HG03159 (cell line): ENCODE data around the gene TPT1.

Experiments
- ATAC-seq: cut with Tn5 transposase; IDR thresholded peaks from one replicate; pipeline ENCODE4 v1.9.1; 2021; ENCODE audit warnings: mild to moderate bottlenecking, moderate library complexity; ENCODE audit not compliant: unreplicated experiment

The TPT1 gene

DNA sequence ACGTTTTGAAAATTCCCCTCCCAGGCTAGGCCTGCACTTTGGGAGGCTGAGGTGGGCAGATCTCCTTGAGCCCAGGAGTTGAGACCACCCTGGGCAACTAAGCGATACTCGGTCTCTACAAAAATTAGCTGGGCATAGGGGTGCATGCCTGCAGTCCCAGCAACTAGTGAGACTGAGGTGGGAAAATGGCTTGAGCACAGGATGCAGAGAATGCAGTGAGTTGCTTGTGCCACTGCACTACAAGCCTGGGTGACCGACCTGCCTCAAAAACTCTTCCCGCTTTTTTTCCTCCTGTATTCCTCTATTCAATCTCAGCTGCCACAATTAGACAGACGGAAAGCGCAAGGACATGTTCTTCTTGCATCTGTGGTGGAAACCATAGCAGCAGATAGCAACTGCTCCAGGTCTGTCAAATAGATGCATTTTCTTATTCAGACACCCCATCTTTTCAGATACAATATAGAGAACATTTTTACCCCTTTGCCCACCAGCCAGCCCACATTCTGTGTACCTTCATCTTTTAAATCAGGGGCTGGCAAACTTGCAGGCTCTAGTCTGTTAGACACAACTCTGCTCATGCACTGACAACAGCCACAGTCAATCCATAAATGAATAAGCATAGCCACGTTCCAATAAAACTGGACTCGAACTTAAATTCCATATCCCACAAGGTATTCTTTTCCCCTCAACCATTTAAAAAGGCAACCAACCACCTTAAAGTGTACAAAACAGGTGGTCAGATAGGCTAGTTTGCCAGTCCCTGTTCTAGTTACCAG, 4.8 kb downstream of the TPT1 start:
- no peak for ATAC-seq

DNA sequence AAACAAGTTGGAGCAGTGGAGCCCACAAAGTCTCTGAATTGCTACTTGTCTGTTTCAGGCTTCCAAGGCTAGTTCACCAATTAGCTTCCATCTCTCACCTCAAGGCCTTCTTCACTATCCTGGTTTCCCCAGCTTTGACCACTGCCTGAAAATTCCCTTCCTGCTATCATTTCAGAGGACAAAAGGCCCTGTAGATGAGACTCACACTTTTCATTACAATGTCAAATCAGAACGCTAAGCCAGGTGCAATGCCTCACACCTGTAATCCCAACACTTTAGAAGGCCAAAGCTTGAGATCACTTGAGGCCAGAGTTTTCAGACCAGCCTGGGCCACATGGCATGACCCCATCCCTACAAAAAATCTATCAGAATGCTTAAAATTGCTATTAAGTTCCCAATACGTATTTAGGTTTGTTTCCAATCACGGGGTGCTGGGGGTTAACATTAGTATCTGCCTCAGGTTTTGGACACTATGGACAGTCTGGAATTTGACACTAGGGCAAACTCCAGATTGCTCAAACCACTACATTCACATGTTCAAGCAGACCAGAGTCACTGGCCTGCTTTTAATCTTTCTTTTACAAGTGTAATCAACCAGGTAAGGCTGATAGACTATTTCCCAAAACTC, 5.5 kb downstream of the TPT1 start:
- no peak for ATAC-seq

DNA sequence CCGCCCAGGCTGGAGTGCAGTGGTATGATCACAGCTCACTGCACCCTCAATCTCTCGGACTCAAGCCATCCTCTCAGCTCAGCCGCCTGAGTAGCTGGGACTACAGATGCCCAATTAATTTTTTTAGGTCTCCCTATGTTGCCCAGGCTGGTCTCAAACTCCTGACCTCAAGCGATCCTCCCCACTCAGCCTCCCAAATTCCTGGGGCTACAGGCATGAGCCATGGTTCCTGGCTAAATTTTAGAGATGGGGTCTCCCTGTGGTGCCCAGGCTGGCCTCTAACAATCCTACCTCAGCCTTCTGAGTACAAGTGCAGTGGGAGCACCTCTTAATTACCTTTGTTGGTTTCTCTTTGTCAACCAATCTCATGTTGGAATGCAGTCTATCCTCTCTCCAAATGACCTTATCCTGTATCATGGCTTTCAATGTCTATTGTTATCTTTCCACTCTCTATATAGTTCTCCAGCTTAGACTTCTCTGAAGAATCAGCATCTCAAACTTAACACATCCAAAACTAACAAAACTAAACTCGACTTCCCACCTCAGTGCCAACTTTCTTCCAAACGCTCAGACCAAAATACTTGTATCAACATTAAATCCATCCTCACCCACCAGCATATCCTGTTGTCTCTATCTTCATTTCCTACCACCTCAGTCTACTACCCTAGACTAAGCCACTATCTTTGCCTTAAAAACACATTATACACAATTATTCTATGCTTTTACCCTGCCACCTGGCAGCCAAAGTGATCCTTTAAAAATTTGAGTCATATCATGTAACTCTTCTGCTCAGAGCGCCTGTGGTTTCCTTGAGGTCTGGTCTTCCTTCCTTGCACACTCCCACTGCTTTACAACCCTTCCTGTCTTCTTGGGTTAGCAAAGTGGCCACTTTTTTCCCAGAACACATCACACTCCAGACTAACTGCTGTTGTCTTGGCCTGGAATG, 6.7 kb downstream of the TPT1 start:
- no peak for ATAC-seq

DNA sequence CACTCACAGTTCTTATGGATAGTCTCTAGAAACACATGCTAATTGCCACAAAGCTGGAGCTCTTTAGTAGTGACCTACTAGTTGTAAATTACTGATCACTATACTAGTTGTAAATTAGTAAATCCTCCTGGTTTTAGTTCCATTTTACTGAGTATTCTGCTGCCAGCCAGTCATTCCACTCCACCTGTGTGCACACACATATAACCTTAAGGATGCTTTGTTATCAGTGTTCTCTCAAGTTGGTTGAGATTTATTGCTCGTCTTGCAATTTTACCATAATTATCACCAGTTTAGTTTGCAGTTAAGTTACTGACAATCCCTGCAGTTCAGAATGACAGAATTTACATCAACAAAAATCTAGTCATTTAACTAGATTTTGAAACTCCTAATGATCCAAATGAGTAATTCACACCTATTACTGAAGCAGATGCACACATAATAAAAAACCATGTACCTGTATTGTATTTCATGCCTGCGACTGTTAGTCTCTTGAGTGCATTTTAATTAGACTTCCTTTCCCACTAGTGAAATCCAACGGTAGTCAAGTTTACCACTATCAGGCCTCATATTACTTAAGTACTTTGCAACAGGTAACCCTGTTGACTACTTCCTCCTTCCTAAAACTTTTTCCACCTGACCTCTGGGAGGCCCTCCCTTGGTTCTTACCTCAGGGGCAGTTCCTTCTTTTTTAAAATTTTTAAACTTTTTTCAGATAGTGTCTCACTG, 7.6 kb downstream of the TPT1 start:
- ATAC-seq: no peak

DNA sequence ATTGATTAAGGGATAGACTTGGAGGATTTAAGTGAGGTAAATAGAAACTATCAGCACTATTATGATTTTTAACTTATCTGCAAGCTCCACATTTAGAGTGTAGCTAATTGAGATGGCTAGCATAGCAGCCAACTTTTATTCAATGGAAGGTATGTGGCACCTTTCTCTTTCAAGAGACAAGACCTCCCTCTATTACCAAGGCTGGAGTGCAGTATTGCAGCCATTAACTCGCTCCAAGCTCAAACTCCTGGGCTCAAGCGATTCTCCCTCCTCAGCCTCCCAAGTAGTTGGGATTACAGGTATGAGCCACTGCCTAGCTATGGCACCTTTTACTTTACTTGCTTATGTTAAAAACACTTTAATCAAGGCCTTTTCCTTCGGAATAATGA, 8.2 kb downstream of the TPT1 start:
- ATAC-seq: no peak

DNA sequence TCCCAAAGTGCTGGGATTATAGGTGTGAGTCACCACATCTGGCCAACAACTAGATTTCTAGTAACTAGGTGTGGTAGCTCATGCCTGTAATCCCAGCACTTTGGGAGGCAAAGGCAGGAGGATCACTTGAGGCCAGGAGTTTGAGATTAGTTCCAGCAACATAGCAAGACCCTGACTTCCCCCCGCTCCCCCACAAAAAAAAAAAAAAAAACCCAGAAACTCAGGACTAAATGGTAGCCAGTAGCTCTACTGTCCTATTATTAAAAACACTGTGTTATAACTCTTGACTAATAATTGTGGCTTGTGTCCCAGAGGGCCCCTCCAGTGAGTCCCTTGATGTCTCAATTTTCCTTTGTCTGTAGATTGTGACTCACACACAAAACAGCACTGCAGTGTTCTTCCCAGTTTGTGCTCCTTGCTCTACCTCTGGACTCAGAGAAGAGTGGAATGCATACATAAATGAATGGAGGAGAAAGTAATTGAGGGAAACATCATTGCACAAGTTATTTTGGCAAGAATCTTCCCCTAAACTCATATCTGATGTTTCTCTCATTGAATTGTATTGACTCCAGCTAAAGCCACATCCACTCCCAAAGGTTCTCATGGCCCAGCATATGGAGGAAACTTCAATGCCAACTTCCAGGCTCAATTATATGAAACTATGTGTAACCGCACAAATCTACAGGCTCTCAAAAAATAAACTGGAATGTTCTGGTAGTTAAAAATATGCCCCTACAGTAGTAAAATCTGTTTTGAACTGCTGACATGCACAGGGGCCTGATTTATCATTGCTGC, 8.8 kb downstream of the TPT1 start:
- no peak for ATAC-seq

DNA sequence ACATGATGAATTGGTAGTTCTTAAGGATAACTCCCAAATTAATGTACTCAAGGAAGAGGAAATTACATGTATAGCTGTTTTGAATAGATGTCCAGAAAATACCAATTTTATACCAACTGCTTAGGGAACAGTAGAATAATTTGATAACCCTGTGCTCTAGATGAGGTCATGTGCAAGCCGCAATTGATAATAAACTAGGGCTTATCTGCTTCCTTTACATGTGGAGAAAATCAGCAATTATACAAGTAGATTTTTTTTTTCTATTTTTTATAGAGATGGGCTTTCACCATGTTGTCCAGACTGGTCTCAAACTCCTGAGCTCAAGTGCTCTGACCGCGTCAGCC, 9.3 kb downstream of the TPT1 start:
- no peak for ATAC-seq

DNA sequence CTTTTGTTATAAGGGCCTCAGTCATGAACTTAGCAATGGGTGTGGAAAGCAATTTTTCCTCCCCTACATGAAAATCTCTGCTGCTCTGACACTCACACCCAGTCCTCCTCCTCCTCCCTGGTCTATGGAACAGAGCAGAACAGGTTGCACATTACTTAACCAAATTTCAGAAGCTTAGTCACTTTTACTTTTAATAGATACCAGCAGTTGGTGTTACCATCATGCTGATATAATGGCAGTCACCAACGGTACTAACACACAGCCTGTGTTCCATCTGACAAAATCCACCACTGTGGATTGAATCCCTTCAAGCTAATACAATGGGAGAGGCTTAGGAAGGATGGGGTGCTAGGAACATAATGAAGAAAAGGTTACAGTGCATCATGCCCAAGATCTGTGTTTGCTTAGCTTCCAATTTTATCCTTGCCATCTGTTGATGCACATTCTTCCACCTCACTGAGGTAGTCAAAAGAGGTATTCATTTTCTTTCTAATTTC, 9.8 kb downstream of the TPT1 start:
- ATAC-seq: no peak

DNA sequence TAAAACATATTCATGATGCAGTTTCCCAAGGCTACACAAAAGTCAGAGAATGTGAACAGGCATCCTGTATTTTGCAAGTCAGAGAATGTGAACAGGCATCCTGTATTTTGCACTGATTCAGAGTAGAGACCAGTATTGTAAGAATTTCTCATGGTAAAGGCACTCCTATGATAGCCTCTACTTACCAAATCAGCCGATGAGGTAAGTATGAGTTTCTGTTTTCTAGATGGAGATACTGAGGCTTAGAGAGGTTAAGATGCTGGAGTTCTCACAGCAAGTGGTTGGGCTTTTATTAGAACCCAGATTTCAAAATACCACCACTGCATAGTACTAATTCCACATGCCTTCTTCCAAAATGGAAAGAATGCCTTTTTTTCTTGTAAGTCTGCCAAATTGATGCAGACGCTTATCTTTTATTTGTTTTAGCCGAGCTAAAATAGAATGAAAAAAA, 12.3 kb downstream of the TPT1 start:
- no peak for ATAC-seq

DNA sequence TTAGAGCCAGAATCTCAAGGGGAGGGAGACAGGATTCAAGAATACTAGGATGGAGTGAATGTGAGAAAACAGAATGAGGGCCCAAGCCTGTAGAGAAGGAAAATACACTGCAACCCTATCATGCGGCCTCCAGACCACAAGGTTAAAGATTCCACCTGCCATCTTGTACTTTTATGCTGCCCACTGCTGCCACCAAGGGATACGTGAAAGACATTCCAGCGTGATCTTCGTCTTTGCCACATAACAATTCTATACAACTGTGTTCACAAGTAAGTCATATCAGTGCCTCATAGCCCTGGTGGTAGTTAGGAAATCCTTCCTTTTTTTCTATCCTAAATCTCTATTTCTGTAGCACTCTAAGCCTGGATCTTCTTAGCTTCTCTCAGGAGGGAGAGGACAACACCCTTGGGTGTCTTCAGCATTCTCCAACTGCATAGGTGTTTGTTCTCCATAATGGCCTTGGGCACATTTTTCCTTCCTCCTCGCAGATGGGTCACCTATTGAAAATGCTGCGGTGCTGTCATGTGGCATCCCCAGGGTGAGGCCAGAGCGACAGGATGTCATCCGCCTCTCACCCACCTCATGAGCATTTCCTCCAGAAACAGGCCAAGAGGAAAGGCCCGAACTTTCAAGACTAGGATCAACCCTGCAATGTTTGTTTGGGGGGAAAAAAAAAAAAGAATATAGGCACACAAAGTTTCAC, 13.6 kb downstream of the TPT1 start:
- no peak for ATAC-seq

DNA sequence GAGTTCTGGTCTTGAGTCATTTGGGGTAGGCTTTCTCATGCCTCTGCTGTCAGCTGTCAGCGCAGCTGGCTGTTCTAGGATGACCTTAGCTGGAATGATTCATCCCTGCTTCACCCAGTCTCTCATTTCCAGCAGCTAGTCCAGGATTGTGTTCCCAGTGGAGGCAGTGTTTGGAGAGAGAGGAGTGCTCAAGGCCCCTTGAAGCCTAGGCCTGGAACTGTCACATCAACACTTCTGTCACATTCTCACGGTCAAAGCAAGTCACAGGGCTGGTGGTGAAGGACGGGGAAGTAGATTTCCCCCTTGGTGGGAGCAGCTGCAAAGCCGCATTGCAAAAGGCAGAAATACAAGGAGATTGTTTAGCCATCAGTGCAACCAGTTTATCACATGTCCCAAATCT, 15.2 kb downstream of the TPT1 start:
- ATAC-seq: no peak

DNA sequence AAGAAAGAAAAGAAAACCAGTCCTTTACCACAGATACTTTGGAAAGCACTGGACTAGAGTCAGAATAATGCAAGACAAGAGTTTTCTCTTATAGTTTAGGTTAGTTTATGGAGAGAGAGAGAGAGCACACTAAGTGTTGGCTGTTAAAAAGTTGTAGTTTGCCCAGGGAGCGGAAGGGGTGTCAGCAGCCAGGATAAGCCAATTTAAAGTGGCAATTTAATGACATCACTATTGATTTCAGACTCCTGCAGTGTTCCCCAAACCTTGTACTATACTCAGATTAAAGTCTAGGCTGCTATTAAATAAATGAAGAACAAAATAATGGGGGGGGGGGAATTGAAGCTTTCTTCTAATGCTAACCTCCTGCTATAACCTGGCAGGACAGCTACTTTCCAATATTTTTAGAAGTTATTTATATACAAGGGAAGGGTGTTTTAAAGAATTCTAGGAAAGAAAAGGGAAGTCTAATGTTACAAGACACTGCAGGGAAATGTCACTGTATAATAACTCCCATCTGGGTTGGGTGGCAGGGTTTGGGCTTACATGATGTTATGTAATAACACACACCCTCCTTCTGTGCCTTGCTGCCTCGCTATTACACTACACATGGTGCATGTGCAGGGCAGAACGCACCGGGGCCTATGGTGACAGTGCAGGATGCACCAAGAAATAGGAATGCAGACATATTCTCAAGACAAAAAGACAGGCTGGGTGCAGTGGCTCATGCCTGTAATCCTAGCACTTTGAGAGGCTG, 19.9 kb downstream of the TPT1 start:
- no peak for ATAC-seq

DNA sequence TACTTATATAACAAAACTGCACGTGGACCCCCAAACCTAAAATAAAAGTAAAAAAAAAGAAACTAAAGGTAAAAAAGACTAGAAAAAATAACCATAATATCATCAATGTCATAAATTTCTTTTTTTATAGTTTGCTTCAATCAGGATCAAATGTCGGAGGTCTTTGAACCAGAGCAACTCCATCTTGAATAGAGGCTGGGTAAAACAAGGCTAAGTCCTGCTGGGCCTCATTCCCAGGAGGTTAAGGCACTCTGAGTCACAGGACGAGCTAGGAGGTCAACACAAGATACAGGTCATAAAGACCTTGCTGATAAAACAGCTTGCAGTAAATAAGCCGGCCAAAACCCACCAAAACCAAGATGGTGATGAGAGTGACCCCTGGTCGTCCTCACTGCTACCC, 24.0 kb downstream of the TPT1 start:
- no peak for ATAC-seq

DNA sequence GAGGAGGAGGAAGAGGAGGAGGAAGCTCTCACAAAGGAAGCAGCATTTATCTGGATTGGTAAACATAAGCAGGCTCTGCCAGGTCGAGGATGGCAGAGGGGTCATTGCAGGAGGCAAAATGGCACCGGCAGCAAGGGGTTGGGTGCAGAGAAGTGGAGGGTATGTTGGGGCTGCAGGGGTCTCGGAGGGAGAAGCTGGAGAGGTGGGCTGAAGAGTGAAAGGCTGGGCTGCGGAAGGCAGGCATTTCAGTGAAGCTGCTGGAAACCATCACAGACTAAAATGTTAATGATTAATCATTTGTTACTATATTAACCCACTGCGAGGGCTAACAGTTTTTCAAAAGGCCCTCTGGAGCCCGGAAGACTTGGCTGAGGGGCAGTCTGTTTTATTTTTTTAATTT, 24.6 kb downstream of the TPT1 start:
- no peak for ATAC-seq

DNA sequence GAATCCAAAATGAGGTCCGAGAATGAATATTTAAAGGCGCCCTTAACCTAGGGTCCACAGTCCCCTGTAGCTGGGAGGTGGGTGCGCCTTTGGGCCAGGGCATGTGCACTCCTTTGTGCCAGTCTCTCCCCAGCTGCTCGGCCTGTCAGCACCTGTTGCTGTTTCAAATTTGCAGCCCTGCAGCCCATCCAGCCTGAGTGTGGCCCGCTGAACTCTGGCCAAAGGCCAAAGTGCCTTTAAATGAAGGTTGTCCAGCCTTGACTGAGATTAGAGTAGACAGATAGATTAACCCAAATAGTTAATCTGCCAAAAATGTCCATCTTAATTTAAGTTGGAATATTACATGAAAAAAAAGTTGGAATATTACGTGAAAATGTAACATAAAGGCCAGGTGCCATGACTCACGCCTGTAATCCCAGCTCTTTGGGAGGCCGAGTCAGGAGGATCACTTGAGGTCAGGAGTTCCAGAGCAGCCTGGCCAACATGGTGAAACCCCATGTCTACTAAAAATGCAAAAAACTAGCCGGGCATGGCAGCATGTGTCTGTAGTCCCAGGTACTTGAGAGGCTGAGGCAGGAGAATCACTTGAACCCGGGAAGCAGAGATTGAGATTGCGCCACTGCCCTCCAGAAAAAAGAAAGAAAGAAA, 25.3 kb downstream of the TPT1 start:
- no peak for ATAC-seq

DNA sequence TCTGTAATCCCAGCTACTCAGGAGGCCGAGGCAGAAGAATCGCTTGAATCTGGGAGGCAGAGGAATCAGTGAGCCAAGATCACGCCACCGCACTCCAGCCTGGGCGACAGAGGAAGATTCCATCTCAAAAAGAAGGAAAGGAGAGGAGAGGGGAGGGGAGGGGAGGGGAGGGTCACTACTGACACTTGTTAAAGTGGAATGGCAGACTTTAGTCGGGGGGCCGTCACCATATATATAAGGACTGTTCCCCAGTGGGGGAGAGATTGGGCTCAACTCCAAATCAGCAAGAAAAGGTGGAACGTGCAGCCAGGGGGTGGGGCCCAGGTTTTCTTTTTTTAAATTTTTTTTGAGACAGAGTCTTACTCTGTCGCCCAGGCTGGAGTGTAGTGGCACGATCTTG, 26.2 kb downstream of the TPT1 start:
- ATAC-seq: no peak

DNA sequence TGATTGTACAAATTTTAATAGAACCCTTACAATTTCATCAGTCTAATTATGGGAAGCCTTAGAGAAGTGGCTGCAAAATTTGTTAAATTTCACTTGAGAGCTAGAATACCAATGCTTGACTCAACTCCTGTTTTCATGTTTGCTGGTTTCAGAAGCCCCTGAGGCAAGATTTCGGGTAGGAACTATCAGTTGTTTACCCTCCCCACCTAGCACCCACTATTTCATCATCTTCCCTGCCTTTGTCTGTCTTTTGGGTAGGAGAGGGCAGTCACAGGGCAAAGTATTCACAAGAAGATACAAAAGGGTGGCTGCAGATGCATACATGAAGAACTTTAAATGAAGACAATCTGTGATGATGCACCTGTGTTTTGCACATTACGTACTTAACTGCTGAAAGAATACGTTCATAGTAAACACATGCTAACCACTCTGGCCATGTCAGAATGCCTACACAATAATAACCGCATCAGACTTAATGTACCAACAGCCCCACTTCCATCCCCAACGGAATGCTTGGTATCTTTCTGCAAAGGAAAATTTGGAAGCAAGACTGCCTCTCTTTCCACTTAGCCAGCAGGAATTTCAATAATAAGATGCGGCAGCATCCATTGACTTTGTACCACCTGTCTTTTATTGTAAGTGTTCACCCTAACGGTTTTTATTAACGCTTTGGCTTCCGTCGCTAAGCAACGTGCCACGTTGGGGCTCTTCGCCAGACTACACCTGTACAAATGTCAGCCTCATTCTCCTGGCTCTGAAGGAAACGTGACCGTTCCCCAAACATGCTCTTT, 30.4 kb downstream of the TPT1 start:
- no peak for ATAC-seq
